Measurements from ENCODE around the gene CIITA.

Gene CIITA

DNA sequence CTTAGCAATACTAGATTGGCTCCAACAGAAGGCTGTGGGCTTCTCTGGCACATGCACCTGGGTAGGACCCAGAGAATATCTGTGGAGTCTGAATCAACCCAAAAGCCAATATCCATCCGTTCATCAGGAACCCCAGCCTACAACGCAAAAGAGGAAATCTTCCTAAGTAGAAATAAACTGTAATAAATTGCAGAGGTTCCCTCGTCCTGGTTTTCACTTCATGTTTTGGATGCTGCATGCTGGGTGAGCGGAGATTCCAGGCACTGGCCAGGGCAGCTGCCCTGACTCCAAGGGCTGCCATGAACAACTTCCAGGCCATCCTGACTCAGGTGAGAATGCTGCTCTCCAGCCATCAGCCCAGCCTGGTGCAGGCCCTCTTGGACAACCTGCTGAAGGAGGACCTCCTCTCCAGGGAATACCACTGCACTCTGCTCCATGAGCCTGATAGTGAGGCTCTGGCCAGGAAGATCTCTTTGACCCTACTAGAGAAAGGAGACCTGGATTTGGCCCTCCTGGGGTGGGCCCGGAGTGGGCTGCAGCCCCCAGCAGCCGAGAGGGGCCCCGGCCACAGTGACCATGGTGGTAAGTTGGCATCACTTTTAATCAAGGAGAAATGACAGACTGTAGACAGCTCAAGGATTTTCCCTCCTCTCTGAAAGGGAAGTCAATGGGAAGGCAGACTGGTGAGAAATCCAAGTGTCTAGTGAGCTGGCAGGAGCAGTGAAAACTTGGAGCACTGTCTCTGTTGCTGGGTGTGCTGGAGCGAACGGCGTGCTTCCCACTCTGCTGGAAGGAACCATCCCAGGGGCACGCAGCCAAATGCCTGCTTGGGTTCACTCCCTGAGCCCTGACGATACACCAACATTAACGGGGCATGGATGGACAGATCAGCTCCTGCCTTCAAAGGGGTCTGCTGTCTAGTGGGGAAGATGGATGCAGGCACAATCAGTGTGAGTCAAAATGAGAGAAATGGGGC is 10.7 kb upstream of the CIITA start:
- Histone ChIP-seq H3K27me3 (ENCODE audit: insufficient read depth, low read length) (no peaks in the 10 kb centered on the region), H3K9me3 (ENCODE audit: low read length) (no peaks in the 10 kb centered on the region), H3F3A (ENCODE audit: insufficient read depth, low read length) (no peaks in the 10 kb centered on the region), H3K79me2 (ENCODE audit: insufficient read depth, low read length) (no peaks in the 10 kb centered on the region), H3K4me3 (ENCODE audit: low read depth, low read length, poor library complexity, severe bottlenecking) (no peak overlapping the region), H3K36me3 (ENCODE audit: insufficient read depth, low read length) (no peaks in the 10 kb centered on the region), H3K9me2 (ENCODE audit: low read depth, low read length) (no peaks in the 10 kb centered on the region), H2AFZ (ENCODE audit: low read length) (no peak overlapping the region), H3K9ac (ENCODE audit: low read length) (no peak overlapping the region), H3K27ac (ENCODE audit: low read depth, low read length, poor library complexity, severe bottlenecking) (no peak overlapping the region), H4K20me1 (ENCODE audit: insufficient read depth, low read length) (no peaks in the 10 kb centered on the region), H3K4me2 (ENCODE audit: low read length) (no peak overlapping the region), H3K4me1 (ENCODE audit: insufficient read depth, low read length, severe bottlenecking) (peaks cover 43% of the 10 kb centered on the region)
- no peak for TF ChIP-seq EZH2 (IDR thresholded peaks at IDR 0.05; ENCODE audit: borderline replicate concordance, low read length)
- TF ChIP-seq, protein P1, sequence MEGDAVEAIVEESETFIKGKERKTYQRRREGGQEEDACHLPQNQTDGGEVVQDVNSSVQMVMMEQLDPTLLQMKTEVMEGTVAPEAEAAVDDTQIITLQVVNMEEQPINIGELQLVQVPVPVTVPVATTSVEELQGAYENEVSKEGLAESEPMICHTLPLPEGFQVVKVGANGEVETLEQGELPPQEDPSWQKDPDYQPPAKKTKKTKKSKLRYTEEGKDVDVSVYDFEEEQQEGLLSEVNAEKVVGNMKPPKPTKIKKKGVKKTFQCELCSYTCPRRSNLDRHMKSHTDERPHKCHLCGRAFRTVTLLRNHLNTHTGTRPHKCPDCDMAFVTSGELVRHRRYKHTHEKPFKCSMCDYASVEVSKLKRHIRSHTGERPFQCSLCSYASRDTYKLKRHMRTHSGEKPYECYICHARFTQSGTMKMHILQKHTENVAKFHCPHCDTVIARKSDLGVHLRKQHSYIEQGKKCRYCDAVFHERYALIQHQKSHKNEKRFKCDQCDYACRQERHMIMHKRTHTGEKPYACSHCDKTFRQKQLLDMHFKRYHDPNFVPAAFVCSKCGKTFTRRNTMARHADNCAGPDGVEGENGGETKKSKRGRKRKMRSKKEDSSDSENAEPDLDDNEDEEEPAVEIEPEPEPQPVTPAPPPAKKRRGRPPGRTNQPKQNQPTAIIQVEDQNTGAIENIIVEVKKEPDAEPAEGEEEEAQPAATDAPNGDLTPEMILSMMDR (IDR thresholded peaks at IDR 0.05; ENCODE audit: low read length) = no peak

DNA sequence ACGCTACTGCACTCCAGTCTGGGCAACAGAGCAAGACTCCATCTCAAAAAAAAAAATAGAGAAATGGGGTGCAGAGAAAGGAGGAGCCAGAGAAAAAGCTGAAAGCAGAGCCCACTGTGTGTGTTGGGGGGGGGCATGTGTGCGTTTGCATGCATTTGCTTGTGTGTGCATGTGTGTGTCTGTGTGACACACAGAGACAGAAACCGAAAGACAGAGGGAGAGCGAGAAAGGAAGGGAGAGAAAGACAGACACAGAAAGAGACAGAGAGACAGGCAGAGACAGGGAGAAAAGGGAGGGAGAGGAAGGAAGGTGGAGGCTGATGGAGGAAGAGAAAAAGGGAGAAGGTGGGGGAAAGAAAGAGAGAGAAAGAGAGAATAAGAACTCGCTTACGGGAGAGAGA is 9.8 kb upstream of the CIITA start:
- Histone ChIP-seq H3K9me3 (ENCODE audit: low read length) (no peaks in the 10 kb centered on the region), H3K4me2 (ENCODE audit: low read length) (peak overlapping the region; percentile 35), H3K4me1 (ENCODE audit: insufficient read depth, low read length, severe bottlenecking) (peaks cover 50% of the 10 kb centered on the region), H3F3A (ENCODE audit: insufficient read depth, low read length) (no peaks in the 10 kb centered on the region), H3K9ac (ENCODE audit: low read length) (peak overlapping the region; percentile 29; the same call in 1 of the 2 replicates), H3K27me3 (ENCODE audit: insufficient read depth, low read length) (no peaks in the 10 kb centered on the region), H3K36me3 (ENCODE audit: insufficient read depth, low read length) (no peaks in the 10 kb centered on the region), H3K79me2 (ENCODE audit: insufficient read depth, low read length) (no peaks in the 10 kb centered on the region), H2AFZ (ENCODE audit: low read length) (no peak overlapping the region), H4K20me1 (ENCODE audit: insufficient read depth, low read length) (no peaks in the 10 kb centered on the region), H3K27ac (ENCODE audit: low read depth, low read length, poor library complexity, severe bottlenecking) (peak overlapping the region; percentile 27), H3K9me2 (ENCODE audit: low read depth, low read length) (no peaks in the 10 kb centered on the region), H3K4me3 (ENCODE audit: low read depth, low read length, poor library complexity, severe bottlenecking) (no peak overlapping the region)
- TF ChIP-seq, protein P1 (IDR thresholded peaks at IDR 0.05; ENCODE audit: low read length) = no peak
- no peak for TF ChIP-seq EZH2 (IDR thresholded peaks at IDR 0.05; ENCODE audit: borderline replicate concordance, low read length)

DNA sequence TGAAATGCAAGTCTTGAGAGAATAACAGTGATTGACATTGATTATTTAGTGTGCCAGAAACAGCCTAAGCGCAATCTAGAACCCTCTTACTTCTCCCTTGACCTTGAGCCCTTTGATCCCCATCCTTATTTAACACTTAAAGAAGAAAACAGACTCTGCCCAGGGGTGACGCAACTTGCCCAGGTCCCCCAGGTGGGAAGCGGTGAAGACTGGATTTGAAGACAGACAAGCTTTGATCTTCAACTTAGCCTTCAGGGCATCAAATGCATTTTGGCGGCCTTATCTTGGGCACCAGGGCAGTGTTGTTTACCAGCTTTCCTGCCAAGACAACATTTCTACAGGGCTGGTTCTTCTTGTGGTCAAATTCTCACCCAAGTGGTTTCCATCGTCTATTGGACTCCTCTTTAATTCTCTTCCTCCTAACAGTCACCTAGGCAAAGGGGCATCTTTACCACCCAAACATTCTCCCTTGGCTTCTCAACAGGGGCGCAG is 8.9 kb upstream of the CIITA start:
- Histone ChIP-seq H3K4me2 (ENCODE audit: low read length) (peak overlapping the region; percentile 65), H3K4me1 (ENCODE audit: insufficient read depth, low read length, severe bottlenecking) (peaks cover 50% of the 10 kb centered on the region)

More for the DNA sequence above, 8.9 kb upstream of the CIITA start:
- Histone ChIP-seq H3K79me2 (ENCODE audit: insufficient read depth, low read length) (no peaks in the 10 kb centered on the region), H3K4me3 (ENCODE audit: low read depth, low read length, poor library complexity, severe bottlenecking) (peak overlapping the region; percentile 35), H3K27ac (ENCODE audit: low read depth, low read length, poor library complexity, severe bottlenecking) (peak overlapping the region; percentile 80), H2AFZ (ENCODE audit: low read length) (no peak overlapping the region), H3K9me2 (ENCODE audit: low read depth, low read length) (no peaks in the 10 kb centered on the region), H3K9me3 (ENCODE audit: low read length) (no peaks in the 10 kb centered on the region), H3F3A (ENCODE audit: insufficient read depth, low read length) (no peaks in the 10 kb centered on the region), H3K36me3 (ENCODE audit: insufficient read depth, low read length) (no peaks in the 10 kb centered on the region), H3K27me3 (ENCODE audit: insufficient read depth, low read length) (no peaks in the 10 kb centered on the region), H4K20me1 (ENCODE audit: insufficient read depth, low read length) (no peaks in the 10 kb centered on the region), H3K9ac (ENCODE audit: low read length) (peak overlapping the region; percentile 11; the same call in 1 of the 2 replicates)
- TF ChIP-seq EZH2 (IDR thresholded peaks at IDR 0.05; ENCODE audit: borderline replicate concordance, low read length) = no peak
- TF ChIP-seq, protein P1 (IDR thresholded peaks at IDR 0.05; ENCODE audit: low read length) = no peak
